Colonic mucosa (tissue), 4 donors: ENCODE measurements around the gene PPM1J. TPM values are rescaled to one million over a fixed set of nuclear protein-coding genes. Genes with fewer than 3 reads are reported as not detected.
"Not testable (repeated sequence)": the region's sequence is repeated elsewhere in the genome, so short reads cannot be mapped to it uniquely, and the experiment has no call there.

Experiments
- DNase-seq: peaks from one replicate; pipeline ENCODE4 v3.0.0-alpha.2; 2020
- H3K27ac ChIP-seq: fragments of 200-600 bp; one replicate; pipeline ENCODE4 v1.8.0; 2021
- H3K27me3 ChIP-seq: fragments of 200-600 bp; one replicate; pipeline ENCODE4 v1.8.0; 2021
- H3K36me3 ChIP-seq: fragments of 200-600 bp; one replicate; pipeline ENCODE4 v1.8.0; 2021
- H3K4me1 ChIP-seq: fragments of 200-600 bp; one replicate; pipeline ENCODE4 v1.8.0; 2021; ENCODE audit warnings: mild to moderate bottlenecking
- H3K4me3 ChIP-seq: fragments of 200-600 bp; one replicate; pipeline ENCODE4 v1.8.0; 2021
- H3K9ac ChIP-seq, 2 donors: one replicate each; pipeline ENCODE4 v1.7.0; 2013; ENCODE audit warnings: control low read depth in 2 of 2, low read depth in 2 of 2, low read length in 2 of 2
- H3K9me3 ChIP-seq: fragments of 200-600 bp; one replicate; pipeline ENCODE4 v1.8.0; 2021
- intact Hi-C: fragments of 100-400 bp; cut with DNase I; formaldehyde crosslinking; loops from one replicate; pipeline ENCODE4 v1.14.1; 2022
- total RNA-seq, 2 donors: library from RNA; stranded (reverse); fragmentation: NEBNext Ultra II Directional in 1 of 2; extraction: Animal tissue kit (Norgen Biotek cat#: 25700) in 1 of 2; gene quantifications; one replicate each; pipeline ENCODE4 v1.2.1, GENCODE V29; 2021
- TF ChIP-seq, protein P1 (sequence below): fragments of 200-600 bp; IDR thresholded peaks from one replicate; pipeline ENCODE4 v1.8.0; 2022; ENCODE audit warnings: antibody characterized with exemption, mild to moderate bottlenecking
- donor health status: healthy.
- donor health status: DM: no; HTN: no; CAD: no.
- donor health status: DM: no; HTN: no; CAD: no.

PPM1J gene
- total RNA-seq, 2 donors from 2014 or later, result 0.80 to 1.0 TPM

DNA sequence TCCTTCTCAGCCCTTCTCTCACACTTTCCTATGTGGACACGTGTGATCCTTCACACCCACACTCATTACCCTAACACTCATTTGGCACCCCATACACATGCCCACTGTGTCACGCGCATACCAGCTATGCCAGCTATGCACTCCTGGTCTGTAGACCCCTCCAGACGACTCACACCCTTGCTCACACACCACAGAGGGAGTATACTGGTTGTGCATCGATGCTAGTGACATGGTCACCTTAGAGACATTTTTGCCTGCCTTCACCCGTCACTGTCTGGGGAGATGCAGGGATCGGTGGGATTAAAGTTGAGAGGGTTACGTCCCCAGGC lies 8.3 kb upstream of the PPM1J start:
- Histone ChIP-seq H3K9me3 (no peaks in the 10 kb centered on the region), H3K36me3 (no peaks in the 10 kb centered on the region), H3K4me3 (no peak overlapping the region), H3K27ac (no peak overlapping the region), H3K27me3 (no peaks in the 10 kb centered on the region), H3K9ac (peak overlapping the region in 1 of 2 donors; percentile 8), H3K4me1 (no peaks in the 10 kb centered on the region)
- TF ChIP-seq, protein P1, sequence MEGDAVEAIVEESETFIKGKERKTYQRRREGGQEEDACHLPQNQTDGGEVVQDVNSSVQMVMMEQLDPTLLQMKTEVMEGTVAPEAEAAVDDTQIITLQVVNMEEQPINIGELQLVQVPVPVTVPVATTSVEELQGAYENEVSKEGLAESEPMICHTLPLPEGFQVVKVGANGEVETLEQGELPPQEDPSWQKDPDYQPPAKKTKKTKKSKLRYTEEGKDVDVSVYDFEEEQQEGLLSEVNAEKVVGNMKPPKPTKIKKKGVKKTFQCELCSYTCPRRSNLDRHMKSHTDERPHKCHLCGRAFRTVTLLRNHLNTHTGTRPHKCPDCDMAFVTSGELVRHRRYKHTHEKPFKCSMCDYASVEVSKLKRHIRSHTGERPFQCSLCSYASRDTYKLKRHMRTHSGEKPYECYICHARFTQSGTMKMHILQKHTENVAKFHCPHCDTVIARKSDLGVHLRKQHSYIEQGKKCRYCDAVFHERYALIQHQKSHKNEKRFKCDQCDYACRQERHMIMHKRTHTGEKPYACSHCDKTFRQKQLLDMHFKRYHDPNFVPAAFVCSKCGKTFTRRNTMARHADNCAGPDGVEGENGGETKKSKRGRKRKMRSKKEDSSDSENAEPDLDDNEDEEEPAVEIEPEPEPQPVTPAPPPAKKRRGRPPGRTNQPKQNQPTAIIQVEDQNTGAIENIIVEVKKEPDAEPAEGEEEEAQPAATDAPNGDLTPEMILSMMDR, result no peak
- intact Hi-C loops, result no loop called here
- DNase-seq, result no peak

- no peaks in the 10 kb centered on the region for H3K27me3 ChIP-seq
- H3K36me3 ChIP-seq, result no peaks in the 10 kb centered on the region
- no peak for DNase-seq
- intact Hi-C loops, result no loop called here
- no peaks in the 10 kb centered on the region for H3K9me3 ChIP-seq
- H3K4me1 ChIP-seq, result no peaks in the 10 kb centered on the region
- no peak overlapping the region for H3K27ac ChIP-seq
- peak overlapping the region; percentile 15 for H3K4me3 ChIP-seq
- peak overlapping the region in 1 of 2 donors; percentile 8 for H3K9ac ChIP-seq
- TF ChIP-seq, protein P1, result no peak
Observed at GRCh38 chr1:112722601-112723510, 7.7 kb upstream of the PPM1J start.

DNA sequence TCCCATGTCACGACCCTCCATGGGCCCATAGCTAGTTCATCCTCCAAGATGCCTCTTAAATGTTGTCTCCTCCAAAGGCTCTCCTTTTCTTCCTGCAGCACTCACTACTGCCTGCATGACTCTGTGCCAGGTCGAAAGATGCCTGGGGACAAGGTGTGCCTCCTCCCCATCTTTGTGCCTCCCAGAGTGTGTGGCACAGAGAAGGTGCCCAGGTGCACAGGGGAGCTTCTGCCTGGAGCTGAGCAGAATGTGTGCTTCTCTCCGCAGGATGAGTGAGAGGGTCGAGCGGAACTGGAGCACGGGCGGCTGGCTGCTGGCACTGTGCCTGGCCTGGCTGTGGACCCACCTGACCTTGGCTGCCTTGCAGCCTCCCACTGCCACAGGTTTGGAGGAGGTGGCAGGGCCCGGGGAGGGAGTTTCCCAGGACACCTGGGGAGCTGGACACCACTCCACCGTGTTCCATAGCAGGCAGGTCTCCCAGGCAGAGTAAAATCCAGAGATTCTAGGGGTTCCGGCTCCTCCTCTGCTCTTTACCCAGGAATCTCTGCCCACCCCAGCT lies 6.9 kb upstream of the PPM1J start:
- no peak overlapping the region for H3K4me3 ChIP-seq
- H3K27ac ChIP-seq, result no peak overlapping the region
- H3K9ac ChIP-seq, result no peak overlapping the region
- DNase-seq, result no peak
- no peaks in the 10 kb centered on the region for H3K9me3 ChIP-seq
- intact Hi-C loops, result no loop called here
- TF ChIP-seq, protein P1, result no peak
- no peaks in the 10 kb centered on the region for H3K4me1 ChIP-seq
- no peaks in the 10 kb centered on the region for H3K27me3 ChIP-seq
- H3K36me3 ChIP-seq, result no peaks in the 10 kb centered on the region

GRCh38 chr1:112721294-112721693 lies 6.2 kb upstream of the PPM1J start:
- H3K27ac ChIP-seq, H3K9ac ChIP-seq, H3K9me3 ChIP-seq, H3K4me1 ChIP-seq, H3K36me3 ChIP-seq, intact Hi-C loops, H3K4me3 ChIP-seq, H3K27me3 ChIP-seq, DNase-seq: not testable (repeated sequence)

DNA sequence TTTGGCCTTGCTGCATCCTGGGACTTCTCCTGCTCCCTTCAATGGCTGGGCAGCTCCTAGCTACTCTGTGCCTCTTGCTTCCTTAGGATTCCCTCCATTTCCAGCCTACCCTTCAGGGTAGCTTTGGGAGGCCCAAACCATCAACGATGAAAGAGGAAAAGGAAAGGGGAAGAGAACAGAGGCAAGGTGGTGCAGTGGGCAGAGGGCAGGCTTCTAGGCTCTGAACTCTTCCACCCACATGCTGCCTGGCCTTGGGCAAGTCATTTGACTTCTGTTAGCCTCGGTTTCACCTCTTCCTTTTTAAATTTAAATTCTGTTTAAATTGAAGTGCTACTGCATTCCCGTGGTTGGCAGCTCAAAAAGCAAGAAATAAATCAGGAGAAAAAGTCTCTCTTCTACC lies 5.7 kb upstream of the PPM1J start:
- Histone ChIP-seq H3K36me3 (no peaks in the 10 kb centered on the region), H3K27ac (no peak overlapping the region), H3K9ac (no peak overlapping the region), H3K4me1 (peaks cover 3% of the 10 kb centered on the region), H3K27me3 (no peaks in the 10 kb centered on the region), H3K4me3 (no peak overlapping the region), H3K9me3 (no peaks in the 10 kb centered on the region)
- TF ChIP-seq, protein P1, result no peak
- no peak for DNase-seq
- intact Hi-C loops, result no loop called here

GRCh38 chr1:112719706-112720105 lies 4.6 kb upstream of the PPM1J start:
- no peaks in the 10 kb centered on the region for H3K9me3 ChIP-seq
- H3K4me3 ChIP-seq, result no peak overlapping the region
- H3K27me3 ChIP-seq, result no peaks in the 10 kb centered on the region
- no peak overlapping the region for H3K9ac ChIP-seq
- H3K4me1 ChIP-seq, result peaks cover 5% of the 10 kb centered on the region
- no peak for DNase-seq
- intact Hi-C loops, result loop anchor here (5.0 kb wide), 3 partner anchors 158 to 958 kb away; partner anchors contain the start of gene LRIG2
- no peaks in the 10 kb centered on the region for H3K36me3 ChIP-seq
- TF ChIP-seq, protein P1, result no peak
- H3K27ac ChIP-seq, result no peak overlapping the region
